SK-N-SH (cell line): ENCODE measurements around the gene PLA2G4B. TPM values are rescaled to one million over a fixed set of nuclear protein-coding genes. Genes with fewer than 3 reads are reported as not detected.

Experiments
- CTCF ChIA-PET: fragments of 300-600, 350-600 bp; formaldehyde crosslinking; extraction: SDS; loops from one replicate; lab custom pipeline; 2021; lab: Yijun Ruan, JAX
- POLR2A ChIA-PET: fragments of 350-600 bp; sonication (Branson Sonifier 250); formaldehyde crosslinking; extraction: SDS; loops from one replicate; lab custom pipeline; 2020; ENCODE audit warnings: antibody characterized with exemption, inconsistent platforms; lab: Yijun Ruan, JAX
- DNase-seq: peaks from one replicate; pipeline ENCODE4 v3.0.0; 2012
- H2AFZ ChIP-seq: fragments of 200-600 bp; sonication (generic); 2 replicates; pipeline ENCODE4 v1.8.1; 2016; ENCODE audit warnings: antibody characterized with exemption, mild to moderate bottlenecking, low read depth
- H3F3A ChIP-seq: fragments of 200-600 bp; sonication (generic); replicated peaks from 2 replicates; pipeline ENCODE3; 2016; ENCODE audit warnings: antibody characterized with exemption, mild to moderate bottlenecking; ENCODE audit not compliant: insufficient read depth
- H3K27ac ChIP-seq, 2 experiments: fragments of 200-500 bp in 1 of 2; fragments of 200-600 bp in 1 of 2; sonication (Bioruptor generic) in 1 of 2; sonication (generic), shearing (Covaris generic) in 1 of 2; 2 replicates each; pipeline versions ENCODE4 v1.5.1 to v1.6.1; 2014 to 2016; ENCODE audit warnings: low read depth in 2 of 2, inconsistent platforms in 1 of 2, low read length in 1 of 2, mild to moderate bottlenecking in 1 of 2, mixed read lengths in 1 of 2
- H3K27me3 ChIP-seq: fragments of 200-600 bp; sonication (generic), shearing (Covaris generic); 2 replicates; pipeline ENCODE4 v1.6.1; 2016; ENCODE audit warnings: mixed run types; ENCODE audit not compliant: insufficient read depth
- H3K36me3 ChIP-seq, 2 experiments: fragments of 200-500 bp in 1 of 2; fragments of 200-600 bp in 1 of 2; sonication (Bioruptor generic) in 1 of 2; sonication (generic) in 1 of 2; replicated peaks in 1 of 2; 2 replicates each; pipeline versions ENCODE3 to v1.5.1; 2014 to 2016; ENCODE audit warnings: low read length in 1 of 2, mild to moderate bottlenecking in 1 of 2; ENCODE audit not compliant: insufficient read depth in 2 of 2, control insufficient read depth in 1 of 2
- H3K4me1 ChIP-seq, 2 experiments: fragments of 200-500 bp in 1 of 2; fragments of 200-600 bp in 1 of 2; sonication (Bioruptor generic) in 1 of 2; sonication (generic), shearing (Covaris generic) in 1 of 2; 2 replicates each; pipeline versions ENCODE4 v1.5.1 to v1.6.1; 2014 to 2016; ENCODE audit warnings: low read depth in 1 of 2, low read length in 1 of 2, mixed run types in 1 of 2; ENCODE audit not compliant: insufficient read depth in 2 of 2, control insufficient read depth in 1 of 2
- H3K4me2 ChIP-seq: fragments of 200-600 bp; sonication (generic), shearing (Covaris generic); 2 replicates; pipeline ENCODE4 v1.6.1; 2017; ENCODE audit warnings: mixed run types
- H3K4me3 ChIP-seq, 2 experiments: fragments of 200-500 bp in 1 of 2; fragments of 200-600 bp in 1 of 2; sonication (Bioruptor generic) in 1 of 2; sonication (generic), shearing (Covaris generic) in 1 of 2; 2 replicates each; pipeline versions ENCODE4 v1.5.1 to v1.8.1; 2014 to 2016; ENCODE audit warnings: low read depth in 2 of 2, inconsistent platforms in 1 of 2, low read length in 1 of 2, mild to moderate bottlenecking in 1 of 2, mixed read lengths in 1 of 2, moderate library complexity in 1 of 2
- H3K79me2 ChIP-seq: fragments of 200-600 bp; sonication (generic); 2 replicates; pipeline ENCODE4 v1.8.1; 2017; ENCODE audit warnings: mild to moderate bottlenecking; ENCODE audit not compliant: insufficient read depth
- H3K9ac ChIP-seq: fragments of 200-600 bp; sonication (generic); 2 replicates; pipeline ENCODE4 v1.6.1; 2017; ENCODE audit warnings: mixed run types
- H3K9me2 ChIP-seq: fragments of 200-600 bp; sonication (generic); 2 replicates; pipeline ENCODE4 v1.6.1; 2017; ENCODE audit warnings: mixed run types
- H3K9me3 ChIP-seq: fragments of 200-600 bp; sonication (generic); 2 replicates; pipeline ENCODE4 v1.6.1; 2017; ENCODE audit warnings: mixed run types, mild to moderate bottlenecking, moderate library complexity
- H4K20me1 ChIP-seq: fragments of 200-600 bp; sonication (generic); 2 replicates; pipeline ENCODE4 v1.6.1; 2017; ENCODE audit warnings: mild to moderate bottlenecking, mixed run types; ENCODE audit not compliant: insufficient read depth
- ELF1 ChIP-seq: IDR thresholded peaks from 2 replicates; pipeline ENCODE4 v1.4.0; 2012
- IRF3 ChIP-seq: fragments of 150-350 bp; IDR thresholded peaks from 2 replicates; pipeline ENCODE4 v1.6.1; 2016; ENCODE audit warnings: mild to moderate bottlenecking, low read depth, low read length
- MAX ChIP-seq: IDR thresholded peaks from 2 replicates; pipeline ENCODE4 v1.4.0; 2012; ENCODE audit warnings: low read depth
- MEF2A ChIP-seq: IDR thresholded peaks from 2 replicates; pipeline ENCODE4 v1.4.0; 2012; ENCODE audit warnings: low read depth, borderline replicate concordance
- NRF1 ChIP-seq: IDR thresholded peaks from 2 replicates; pipeline ENCODE4 v1.6.1; 2012; ENCODE audit warnings: low read depth, mild to moderate bottlenecking, low read length
- PBX3 ChIP-seq: IDR thresholded peaks from 2 replicates; pipeline ENCODE4; 2012
- RAD21 ChIP-seq: IDR thresholded peaks from 2 replicates; pipeline ENCODE4 v1.6.1; 2012; ENCODE audit warnings: mild to moderate bottlenecking, low read length
- RCOR1 ChIP-seq: fragments of 150-350 bp; IDR thresholded peaks from 2 replicates; pipeline ENCODE4 v1.6.1; 2017; ENCODE audit warnings: antibody characterized with exemption, low read length
- REST ChIP-seq: IDR thresholded peaks from 2 replicates; pipeline ENCODE4 v1.6.1; 2012; ENCODE audit warnings: mild to moderate bottlenecking, low read depth, low read length, moderate library complexity
- RFX5 ChIP-seq: IDR thresholded peaks from 2 replicates; pipeline ENCODE4 v1.6.1; 2012; ENCODE audit warnings: mild to moderate bottlenecking, improper control_type of control experiment, low read length
- RXRA ChIP-seq: IDR thresholded peaks from 2 replicates; pipeline ENCODE4 v1.4.0; 2012; ENCODE audit warnings: low read depth, mild to moderate bottlenecking, borderline replicate concordance
- SIN3A ChIP-seq: IDR thresholded peaks from 2 replicates; pipeline ENCODE4 v1.6.1; 2012; ENCODE audit warnings: low read depth, mild to moderate bottlenecking, low read length, moderate library complexity, borderline replicate concordance
- SMC3 ChIP-seq: IDR thresholded peaks from 2 replicates; pipeline ENCODE4 v1.6.1; 2012; ENCODE audit warnings: low read depth, low read length, improper control_type of control experiment
- USF1 ChIP-seq: IDR thresholded peaks from 2 replicates; pipeline ENCODE4 v1.4.0; 2012; ENCODE audit warnings: low read depth, borderline replicate concordance
- ZBTB33 ChIP-seq: IDR thresholded peaks from 2 replicates; pipeline ENCODE4 v1.4.0; 2012; ENCODE audit warnings: low read depth, borderline replicate concordance
- WGBS: methylation state at CpG from one replicate; pipeline ENCODE4 v1.1.6; 2017; ENCODE audit warnings: low lambda C conversion rate; 5-methylcytosine and 5-hydroxymethylcytosine counted together
- polyA plus RNA-seq, 3 experiments: library from polyadenylated mRNA; depleted of rRNA; stranded (reverse); fragments of >200 nt; gene quantifications; 2 replicates each; pipeline ENCODE4 v1.2.3, GENCODE V29; 2012

PLA2G4B gene
- polyA plus RNA-seq, 1 of the 3 experiments (the other 2 are of a cell fraction): 5.3 TPM

- no peak for TF ChIP-seq PBX3
- no peak for TF ChIP-seq RAD21
- no peak for TF ChIP-seq NRF1
- TF ChIP-seq MEF2A: no peak
- TF ChIP-seq ZBTB33: no peak
- TF ChIP-seq SMC3: no peak
- TF ChIP-seq MAX: no peak
- TF ChIP-seq USF1: no peak
- TF ChIP-seq IRF3: no peak
- TF ChIP-seq RCOR1: no peak
Observed at GRCh38 chr15:41852736-41853590, 14.3 kb downstream of the PLA2G4B start (continued).

- H3K27ac ChIP-seq: no peak overlapping the region; a peak in 1 of 4 replicates
- H3F3A ChIP-seq: no peaks in the 10 kb centered on the region
- WGBS: 60% methylated on average over 3 of the region's 10 CpGs
- no peaks in the 10 kb centered on the region for H3K9me2 ChIP-seq
- no peak overlapping the region for H3K9ac ChIP-seq
- H3K9me3 ChIP-seq: no peaks in the 10 kb centered on the region
- no peak overlapping the region for H3K4me3 ChIP-seq
- H4K20me1 ChIP-seq: no peaks in the 10 kb centered on the region
- no peak overlapping the region for H2AFZ ChIP-seq
- ChIA-PET CTCF (interaction anchor here (2.2 kb wide), 1 partner anchor 51 kb away, joined by 10 read pairs; no protein-coding TSS in a partner anchor), POLR2A (interaction anchor here (1.4 kb wide), 1 partner anchor 8 kb away, joined by 6 read pairs; no protein-coding TSS in a partner anchor)
- DNase-seq: no peak
- H3K36me3 ChIP-seq: no peaks in the 10 kb centered on the region
- no peaks in the 10 kb centered on the region for H3K79me2 ChIP-seq
- H3K4me1 ChIP-seq: peaks cover 0 to 19% of the 10 kb centered on the region in 2 experiments; a peak in 1 of 4 replicates
- H3K27me3 ChIP-seq: no peaks in the 10 kb centered on the region
- no peak overlapping the region for H3K4me2 ChIP-seq
- TF ChIP-seq SIN3A (no peak), ELF1 (no peak), MAX (no peak), RXRA (no peak), NRF1 (no peak), ZBTB33 (no peak), RAD21 (no peak), REST (no peak), RFX5 (no peak)
Observed at GRCh38 chr15:41853831-41854230, 15.2 kb downstream of the PLA2G4B start.
